T-helper 22 cell (primary cell): ENCODE data around the gene FAM83F.
"Not testable (repeated sequence)": the region's sequence is repeated elsewhere in the genome, so short reads cannot be mapped to it uniquely, and the experiment has no call there.

Experiments used
- DNase-seq: peaks from one replicate; pipeline ENCODE4 v3.0.0-alpha.2; 2020; ENCODE audit warnings: low read depth

The FAM83F gene

DNA sequence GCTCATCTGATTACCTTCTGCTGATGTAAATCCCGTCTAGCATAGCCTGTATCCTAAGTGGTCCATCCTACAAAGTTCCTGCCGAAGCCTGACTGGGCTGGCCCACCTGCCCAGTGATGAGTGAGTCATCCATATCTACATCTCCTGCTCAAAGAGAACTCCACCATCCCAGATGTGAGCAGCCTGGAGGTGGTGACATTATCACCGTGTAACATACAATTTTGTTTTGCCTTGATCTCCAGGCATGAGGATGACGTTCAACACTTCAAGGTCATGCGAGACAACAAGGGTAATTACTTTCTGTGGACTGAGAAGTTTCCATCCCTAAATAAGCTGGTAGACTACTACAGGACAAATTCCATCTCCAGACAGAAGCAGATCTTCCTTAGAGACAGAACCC is 29.0 kb upstream of the FAM83F start:
- DNase-seq, result no peak

DNA sequence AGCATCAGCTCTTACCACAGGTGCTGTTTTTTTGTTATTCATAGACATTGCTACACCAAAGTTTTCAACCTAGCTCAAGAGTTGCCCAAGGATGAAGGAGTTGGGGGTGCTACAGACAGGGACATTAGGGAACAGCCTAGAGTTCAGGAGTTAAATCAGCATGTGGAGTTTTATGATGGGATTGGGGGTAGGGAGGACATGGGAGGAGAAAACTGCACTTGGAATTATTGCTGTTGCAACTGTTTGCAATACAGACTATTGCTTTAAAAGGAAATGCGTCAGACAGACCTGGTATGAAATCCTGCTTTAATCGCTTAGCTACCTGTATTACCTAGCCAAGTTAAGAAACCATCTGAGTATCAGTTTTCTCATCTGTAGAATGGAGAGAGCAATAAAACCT is 28.3 kb upstream of the FAM83F start:
- no peak for DNase-seq

GRCh38 chr22:39967103-39967829 is 27.5 kb upstream of the FAM83F start:
- no peak for DNase-seq

DNA sequence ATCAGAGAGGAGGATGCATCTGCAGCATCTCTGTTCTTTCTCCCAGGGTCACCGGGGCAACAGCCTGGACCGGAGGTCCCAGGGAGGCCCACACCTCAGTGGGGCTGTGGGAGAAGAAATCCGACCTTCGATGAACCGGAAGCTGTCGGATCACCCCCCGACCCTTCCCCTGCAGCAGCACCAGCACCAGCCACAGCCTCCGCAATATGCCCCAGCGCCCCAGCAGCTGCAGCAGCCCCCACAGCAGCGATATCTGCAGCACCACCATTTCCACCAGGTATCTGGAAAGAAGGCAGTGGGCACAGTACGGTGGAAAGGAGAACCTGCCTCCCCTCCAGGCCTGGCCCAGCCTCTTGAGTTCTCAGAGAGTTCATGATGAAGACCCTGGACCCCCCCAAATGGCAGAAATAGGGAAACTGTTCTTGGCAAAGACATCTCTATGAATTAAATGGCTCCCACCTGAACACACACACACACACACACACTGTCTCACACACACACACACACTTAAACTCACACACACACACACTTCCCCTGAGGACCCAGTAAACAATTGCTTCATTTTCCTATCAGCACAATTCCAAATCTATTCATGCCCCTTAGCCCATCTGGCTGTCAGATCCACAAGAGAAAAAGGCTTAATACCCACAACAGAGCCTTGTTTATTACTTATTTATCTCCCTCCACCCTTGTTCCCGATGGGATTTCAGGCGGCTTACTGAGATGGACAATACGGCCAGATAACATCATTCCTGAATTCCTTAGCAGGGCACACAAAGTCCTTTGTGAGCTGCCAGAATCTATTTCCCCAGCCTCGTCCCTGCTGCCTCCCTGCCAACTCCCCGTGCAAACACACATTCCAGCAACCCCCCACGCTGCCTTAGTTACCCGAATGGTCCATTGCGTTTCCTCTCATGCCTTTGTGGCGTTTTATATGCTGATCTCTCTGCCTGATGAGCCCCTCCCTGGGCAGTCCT is 26.5 kb upstream of the FAM83F start:
- DNase-seq, result no peak

DNA sequence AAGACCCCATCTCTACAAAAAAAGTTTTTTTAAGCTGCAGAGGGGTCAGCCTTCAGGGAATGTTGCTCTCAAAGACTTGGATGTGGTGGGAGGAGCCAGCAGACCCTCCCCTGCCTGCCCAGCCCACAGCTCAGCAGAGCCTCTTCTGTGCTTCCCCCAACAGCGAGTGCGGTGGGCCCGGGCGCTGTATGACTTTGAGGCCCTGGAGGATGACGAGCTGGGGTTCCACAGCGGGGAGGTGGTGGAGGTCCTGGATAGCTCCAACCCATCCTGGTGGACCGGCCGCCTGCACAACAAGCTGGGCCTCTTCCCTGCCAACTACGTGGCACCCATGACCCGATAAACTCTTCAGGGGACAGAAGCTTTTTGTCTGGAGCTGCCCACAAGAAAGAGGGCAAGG is 24.0 kb upstream of the FAM83F start:
- no peak for DNase-seq

DNA sequence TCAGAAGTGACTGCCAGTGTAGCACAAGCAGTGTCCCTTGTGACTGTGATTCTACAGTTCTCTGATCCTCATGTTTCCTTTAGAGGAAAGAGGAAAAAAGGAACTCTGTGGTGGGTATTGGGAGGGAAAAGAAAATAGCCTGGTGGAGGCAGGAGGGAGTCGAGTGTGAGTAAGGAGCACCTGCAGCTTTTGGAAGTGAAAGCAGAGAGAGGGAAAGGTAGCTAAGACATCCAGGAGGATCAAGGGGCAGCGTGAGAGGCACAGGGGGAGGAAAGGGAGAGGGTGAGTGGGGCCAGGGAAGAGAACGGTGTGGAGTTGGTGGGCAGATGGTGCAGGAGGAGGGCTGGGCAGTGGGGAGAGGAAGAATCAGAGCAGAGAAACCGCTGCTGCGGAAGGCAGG is 22.1 kb upstream of the FAM83F start:
- DNase-seq, result no peak

GRCh38 chr22:39973656-39974055 is 21.1 kb upstream of the FAM83F start:
- DNase-seq, result no peak

DNA sequence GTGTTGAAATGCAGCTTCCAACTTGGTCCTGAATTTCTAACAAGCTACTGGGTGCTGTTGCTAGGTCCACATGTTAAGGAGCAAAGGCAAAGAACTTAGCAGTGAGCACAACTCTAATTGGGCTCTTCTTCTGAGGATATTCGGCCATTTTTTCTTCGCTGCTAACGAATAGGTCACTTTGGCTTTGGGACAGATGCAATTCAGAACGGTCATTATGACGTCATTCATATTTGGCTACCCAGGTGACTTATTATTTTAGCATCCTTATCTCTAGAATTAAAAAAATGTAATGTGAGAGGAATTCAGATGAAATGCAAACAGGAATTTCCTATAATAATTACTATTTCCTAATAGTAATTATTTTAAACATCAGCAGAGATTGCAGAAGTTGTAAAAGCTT is 20.7 kb upstream of the FAM83F start:
- no peak for DNase-seq

DNA sequence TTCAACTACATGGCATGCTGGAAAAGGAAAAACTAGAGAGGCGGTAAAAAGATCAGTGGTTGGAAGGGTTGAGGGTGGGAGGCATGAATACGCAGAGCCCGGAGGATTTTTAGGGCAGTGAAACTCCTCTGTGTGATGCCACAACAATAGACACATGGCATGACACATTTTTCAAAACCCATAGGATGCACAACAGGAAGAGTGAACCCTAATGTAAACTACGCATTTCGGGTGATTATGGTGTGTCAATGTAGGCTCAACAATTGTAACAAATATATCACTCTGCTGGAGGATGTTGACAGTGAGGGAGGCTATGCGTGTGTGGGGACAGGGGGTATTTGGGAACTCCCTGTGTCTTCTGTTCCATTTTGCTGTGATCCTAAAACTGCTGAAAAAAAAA is 15.7 kb upstream of the FAM83F start:
- DNase-seq, result no peak

DNA sequence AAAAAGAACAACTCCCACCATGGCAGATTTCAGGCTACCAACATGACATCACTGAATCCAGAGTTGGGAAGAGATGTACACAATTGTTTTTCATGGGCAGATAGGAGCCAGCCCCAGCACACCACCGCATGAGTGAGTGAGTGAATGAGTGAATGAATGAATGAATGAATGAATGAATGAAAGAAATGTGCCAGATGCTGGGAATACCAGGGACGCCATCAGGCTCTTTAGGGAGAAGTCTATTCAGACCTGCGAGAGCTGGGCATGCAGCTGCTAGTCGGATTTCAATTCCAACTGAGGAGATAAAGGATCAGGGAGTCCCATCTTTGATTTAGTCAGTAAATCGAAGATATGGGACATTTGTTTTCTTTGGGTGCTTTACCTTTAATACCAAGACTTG is 15.3 kb upstream of the FAM83F start:
- no peak for DNase-seq

- no peak for DNase-seq
These were observed 14.2 kb upstream of the FAM83F start for GRCh38 chr22:39980596-39980995.

DNA sequence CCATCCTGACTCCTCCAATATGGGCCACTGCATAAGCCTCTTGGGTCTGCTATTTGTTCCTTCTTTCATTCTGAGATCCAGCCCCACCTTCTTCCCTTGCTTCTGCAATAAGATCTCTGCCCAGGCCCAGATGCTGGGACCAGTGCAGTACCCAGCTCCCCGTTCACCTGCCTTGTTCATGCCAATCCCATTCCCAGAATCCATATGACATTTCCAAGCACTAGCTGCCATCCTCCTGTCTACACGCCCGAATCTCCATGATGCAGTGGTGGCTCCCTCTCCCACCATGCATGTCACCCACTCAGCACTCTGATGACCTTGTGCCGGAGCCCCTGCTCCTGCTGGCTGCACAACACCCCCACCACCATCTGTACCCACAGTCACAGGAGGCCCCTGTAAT is 11.4 kb upstream of the FAM83F start:
- DNase-seq, result no peak

DNA sequence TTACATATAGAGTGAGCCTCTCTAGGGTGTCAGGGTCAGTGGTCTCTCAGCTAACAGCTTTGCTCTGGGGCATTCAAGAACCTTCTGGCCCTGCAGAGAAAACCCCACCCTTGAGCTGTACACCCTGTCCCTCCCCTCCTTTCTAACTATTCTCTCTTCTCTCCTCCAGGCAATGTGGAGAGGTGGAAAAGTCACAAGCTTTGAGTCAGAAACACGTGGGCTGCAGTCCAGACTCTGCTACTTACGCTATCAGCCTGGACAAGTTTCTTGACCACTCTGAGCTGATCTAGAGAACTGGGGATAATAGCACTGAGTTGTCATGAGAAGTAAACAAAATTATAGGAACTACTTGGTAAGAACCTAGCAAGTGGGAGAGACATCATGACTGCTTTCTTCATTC is 10.7 kb upstream of the FAM83F start:
- DNase-seq, result no peak

- DNase-seq, result no peak
These were observed 10.0 kb upstream of the FAM83F start for GRCh38 chr22:39984746-39985145.

GRCh38 chr22:39985383-39986035 is 9.2 kb upstream of the FAM83F start:
- no peak for DNase-seq

DNA sequence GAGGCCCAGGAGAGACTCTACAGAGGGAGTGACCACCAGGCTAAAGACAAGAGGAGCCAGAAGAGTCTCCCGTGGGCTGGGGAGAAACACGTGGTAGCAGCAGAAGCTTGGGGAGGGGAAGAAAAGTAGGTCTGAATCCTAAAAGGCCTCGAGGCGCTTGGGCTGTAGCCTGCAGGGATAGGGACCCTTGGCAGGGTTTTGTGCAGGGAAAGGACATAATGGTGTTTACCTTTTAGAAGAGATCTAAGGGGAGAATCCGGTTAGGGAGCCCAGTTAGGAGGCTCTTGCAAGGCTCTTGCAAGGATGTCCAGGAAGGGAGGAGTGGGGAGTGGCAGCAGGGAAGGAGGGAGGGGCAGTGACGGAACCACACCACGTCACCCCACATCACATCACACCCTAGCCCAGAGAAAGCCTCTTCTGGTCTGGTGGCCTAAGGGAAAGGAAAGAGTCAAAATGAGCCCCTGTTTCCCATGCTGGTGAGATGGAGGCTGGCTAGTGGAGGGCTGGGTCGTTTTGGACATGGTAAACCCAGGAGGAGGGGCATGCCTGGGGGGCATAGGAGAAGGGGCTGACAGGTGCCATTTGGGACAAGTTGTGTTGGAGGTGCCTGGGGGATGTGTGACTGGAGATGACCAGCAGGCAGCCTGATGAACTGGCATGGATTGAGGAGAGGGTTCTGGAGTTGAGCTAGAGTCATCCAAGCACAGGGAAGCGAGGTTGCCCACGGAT is 6.2 kb upstream of the FAM83F start:
- no peak for DNase-seq

DNA sequence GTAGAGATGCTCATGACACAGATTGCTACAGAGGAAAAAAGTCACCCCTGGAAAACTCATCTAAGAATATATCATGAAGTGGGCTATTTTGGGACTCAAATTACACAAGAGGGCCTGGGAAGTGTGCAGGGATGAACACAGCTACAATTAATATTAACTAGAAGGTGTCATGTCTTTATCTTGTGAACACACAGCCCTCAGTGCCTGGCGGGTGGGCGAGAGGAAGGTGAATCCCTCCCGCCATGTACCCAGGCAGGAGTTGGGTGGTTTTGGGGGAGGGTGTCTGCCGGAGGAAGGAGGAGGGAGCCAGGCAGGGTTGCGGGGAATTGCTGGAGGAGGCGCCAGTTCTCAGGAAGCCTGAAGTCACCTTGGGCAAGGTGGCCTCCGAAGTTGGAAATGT is 5.1 kb upstream of the FAM83F start:
- DNase-seq, result no peak

- DNase-seq, result no peak
These were observed 4.1 kb upstream of the FAM83F start for GRCh38 chr22:39990686-39991085.

DNA sequence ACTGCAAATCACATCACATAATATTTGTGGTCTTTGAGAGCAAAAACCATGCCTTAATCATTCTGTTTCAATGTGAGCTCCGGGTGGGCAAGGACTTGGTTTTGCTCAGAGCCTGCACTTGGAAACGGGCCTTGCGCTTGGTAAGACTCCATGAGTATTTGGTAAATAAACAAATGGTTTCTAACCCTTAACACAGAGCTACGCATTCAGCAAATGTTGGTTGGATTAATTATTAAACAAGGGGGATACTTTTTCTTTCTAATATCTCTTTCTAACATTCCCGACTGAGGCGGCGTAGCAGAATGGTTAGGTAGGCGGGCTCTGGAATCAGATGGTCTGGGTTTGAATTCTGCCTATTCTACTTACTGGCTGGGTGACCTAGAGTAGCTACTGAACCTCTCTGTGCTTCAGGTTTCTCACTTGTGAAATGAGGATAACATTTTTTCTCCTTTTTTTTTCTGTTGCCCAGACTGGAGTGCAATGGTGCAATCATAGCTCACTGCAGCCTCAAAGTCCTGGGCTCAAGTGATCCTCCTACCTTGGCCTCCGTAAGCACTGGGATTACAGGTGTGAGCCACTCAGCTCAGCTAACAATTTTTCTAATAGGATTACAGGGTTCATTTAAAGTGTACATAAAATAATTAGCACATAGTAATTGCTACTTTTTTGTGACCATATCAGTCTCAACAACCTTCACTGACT is 3.4 kb upstream of the FAM83F start:
- no peak for DNase-seq

DNA sequence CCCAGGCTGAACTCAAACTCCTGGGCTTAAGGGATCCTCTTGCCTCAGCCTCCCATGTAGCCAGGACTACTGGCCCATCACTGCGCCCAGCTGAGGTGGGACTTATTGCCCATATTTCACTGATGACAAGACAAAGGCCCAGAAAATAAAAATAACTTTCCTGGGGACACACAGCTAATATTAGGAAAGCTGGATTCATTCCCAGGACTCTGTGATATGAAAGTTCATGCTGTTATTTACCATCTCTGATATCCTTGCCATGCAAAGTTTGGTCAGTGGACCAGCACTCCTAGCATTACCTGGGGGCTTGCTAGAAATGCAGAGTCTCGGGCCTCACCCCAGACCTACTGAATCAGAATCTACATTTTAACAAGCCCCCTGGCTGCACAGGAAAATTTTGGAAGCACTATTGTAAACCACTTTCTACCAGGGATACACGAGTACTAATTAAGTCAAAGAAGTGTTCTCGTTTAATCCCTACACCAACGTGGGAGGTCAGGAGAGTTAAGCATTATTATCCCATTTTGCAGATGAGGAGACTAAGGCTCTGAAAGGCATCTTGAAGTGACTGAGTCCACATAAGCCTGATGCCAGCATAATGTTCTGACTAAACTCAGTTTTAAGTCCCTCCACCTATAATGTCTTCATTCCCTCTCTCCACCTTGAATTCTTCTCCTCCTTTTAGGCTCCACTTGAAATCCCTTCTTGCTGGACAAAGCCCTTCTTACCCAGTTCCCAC is 2.5 kb upstream of the FAM83F start:
- DNase-seq, result no peak

DNA sequence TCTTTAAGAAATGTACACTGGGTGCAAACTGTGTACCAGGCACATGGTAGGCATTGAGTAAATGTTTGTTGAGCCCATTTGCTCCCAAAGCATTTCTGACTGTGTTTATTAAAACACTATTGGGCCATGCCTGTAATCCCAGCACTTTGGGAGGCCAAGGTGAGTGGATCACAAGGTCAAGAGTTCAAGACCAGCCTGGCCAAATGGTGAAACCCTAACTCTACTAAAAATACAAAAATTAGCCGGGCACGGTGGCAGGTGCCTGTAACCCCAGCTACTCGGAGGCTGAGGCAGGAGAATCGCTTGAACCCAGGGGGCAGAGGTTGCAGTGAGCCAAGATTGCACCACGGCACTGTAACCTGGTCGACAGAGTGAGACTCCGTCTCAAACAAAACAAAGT is 1.9 kb upstream of the FAM83F start:
- DNase-seq, result not testable (repeated sequence)
